Renal cortex interstitium (tissue), 11 donors: ENCODE measurements around the gene RPL27A. TPM values are rescaled to one million over a fixed set of nuclear protein-coding genes. Genes with fewer than 3 reads are reported as not detected.

Source experiments
- DNase-seq, 11 donors: peaks; one replicate each; pipeline ENCODE4 v3.0.0-alpha.2; 2013; ENCODE audit warnings: low read depth in 9 of 11, low spot score in 4 of 11; ENCODE audit errors: extremely low read depth in 1 of 11
- polyA plus RNA-seq, 3 donors: library from polyadenylated mRNA; unstranded; fragments of 120-200 nt; gene quantifications; one replicate each; pipeline ENCODE4 v1.2.1, GENCODE V29; 2013; ENCODE audit not compliant: insufficient read length in 3 of 3

RPL27A gene
- polyA plus RNA-seq, 3 donors = 1,904 to 2,290 (median 1,997) TPM

DNA sequence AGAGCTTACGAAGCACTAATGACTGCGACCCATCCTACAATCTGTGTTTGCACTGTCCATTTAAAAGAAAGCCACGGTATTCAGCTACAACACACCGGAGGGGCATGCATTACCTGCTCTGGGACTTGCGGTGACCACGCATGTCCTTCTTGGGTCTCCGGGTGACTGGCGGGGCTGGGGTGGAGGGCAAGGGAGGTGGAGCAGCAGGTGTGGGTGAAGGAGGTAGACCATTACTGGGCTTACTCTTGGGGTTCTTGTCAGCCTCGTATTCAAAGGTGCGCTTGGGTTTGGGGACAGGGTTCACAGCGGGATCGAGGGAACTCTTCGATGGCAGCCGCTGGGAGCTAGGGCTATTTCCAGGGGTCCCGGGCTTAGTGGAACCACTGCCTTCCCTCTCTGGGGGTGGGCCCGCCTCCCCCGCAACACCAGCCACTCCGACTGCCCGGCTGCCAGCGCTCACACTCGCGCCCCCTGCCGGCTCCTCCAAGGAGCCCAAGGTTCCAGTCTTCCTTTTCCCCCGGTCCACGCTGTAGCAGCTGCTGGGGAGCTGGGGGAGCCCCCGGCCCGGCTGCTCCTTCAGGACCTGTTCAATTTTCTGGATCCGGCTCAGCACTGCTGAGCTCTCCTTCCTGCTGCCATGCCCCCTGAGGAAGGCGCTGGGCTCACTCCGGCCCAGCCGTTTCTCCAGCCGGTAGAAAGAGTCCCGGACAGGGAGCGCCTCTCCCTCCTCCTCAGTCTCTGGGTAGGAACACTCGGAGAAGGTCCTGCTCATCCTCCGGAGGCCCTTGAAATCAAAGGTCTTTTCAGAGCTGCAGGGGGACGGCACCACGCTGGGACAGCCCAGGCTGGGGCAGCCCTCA is 47.5 kb downstream of the RPL27A start:
- no peak for DNase-seq

DNA sequence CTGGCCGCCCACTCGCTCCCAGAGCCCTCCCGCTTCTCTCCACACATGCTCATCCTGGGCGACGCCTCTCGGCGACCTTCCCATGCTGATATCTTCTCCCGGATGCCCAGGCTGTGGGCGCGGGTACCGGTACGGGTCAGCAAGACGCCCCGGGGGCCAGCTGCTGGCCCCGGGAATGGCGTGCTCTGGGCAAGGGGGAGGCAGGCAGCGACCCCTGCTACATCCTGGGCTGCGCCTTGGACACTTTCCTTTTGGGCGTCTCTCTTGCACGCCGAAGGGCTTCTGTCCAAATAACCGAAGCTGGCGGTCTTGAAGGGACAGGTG is 48.1 kb downstream of the RPL27A start:
- DNase-seq = no peak

DNA sequence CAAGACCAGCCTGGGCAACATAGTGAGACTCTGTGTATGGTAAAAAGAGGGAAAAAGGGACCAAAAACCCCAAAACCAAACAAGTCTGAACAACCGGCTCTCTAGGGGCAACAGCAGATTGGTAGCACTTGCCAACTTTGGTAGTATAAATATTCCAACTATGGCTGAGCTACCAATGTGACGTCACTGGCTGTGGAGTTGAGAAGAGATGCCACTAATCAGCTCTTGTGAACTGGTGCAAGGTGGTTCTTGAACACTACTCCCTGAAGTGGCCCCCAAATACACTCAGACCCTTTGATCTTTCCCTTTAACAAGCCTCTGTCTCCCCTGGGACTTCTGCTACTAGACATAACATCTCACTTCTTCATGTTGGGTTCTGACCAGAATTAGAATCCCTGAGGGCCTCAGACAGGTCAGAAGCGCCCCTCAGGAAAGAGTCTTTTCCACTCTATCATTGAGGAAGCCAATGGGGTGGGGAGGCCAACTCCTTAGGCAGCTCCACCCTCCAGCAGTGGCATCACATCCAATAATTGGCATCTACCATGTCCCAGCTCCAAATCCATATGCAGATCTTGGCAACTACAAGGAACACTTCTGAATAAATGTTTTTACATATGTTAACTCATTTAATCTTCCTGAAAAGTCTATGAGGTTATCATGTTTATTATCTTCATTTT is 49.2 kb downstream of the RPL27A start:
- no peak for DNase-seq

DNA sequence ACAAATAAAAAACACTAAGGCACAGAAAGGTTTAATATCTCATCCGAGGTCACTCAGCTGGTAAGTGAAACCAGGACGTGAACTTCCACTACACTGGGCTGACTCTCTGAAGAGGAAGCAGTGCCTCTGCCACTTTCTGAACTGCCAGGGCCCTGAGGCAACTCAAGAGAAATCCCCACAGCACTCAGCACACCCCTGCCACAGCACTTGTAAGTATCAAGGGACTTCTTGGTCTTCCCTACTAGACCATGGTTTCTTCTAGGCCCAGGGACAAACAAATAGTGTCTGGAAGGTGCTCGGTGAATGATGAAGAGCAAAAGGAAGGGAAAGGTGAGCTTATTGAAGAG is 49.7 kb downstream of the RPL27A start:
- no peak for DNase-seq

DNA sequence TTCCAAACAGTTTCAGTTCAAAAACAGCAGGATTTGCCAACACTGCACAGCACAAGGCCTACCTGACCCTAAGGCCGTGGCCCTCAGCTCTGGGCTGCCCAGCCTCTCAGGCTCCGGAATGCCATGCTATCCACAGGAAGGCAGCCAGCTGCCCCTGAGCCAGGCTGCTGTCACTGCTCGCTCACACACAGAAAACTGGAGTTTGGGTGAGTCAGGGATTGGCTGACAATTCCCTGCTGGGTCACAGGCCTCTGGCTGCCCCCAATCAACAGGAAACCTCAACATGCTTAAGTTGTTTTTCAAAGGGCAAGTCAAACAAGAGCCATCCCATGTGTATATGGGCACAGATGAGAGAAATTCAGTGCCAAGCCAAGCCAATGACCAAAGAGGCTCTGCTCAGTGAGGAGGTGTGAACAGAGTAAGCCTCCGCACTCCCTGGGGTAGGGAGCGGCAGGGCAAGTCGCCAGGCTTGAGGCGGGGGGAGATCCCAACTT is 50.2 kb downstream of the RPL27A start:
- no peak for DNase-seq

DNA sequence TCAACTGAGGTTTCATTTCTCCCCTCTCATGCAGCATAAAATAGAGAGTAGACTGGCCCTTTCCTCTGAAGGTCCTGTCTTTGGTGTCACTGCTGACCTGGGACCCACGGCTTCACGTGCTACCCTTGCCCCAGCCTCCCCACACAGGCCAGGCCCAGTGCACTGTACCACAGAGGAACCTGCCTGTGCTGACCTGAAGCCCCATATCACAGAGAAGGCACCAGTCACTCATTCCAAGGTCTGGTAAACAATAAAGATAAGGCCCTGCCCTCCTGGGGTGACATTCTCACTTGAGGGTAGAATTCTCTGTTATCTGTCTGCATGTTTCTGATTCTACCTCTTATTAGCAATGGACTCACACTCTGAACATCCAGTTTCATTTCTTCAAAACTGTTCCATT is 51.3 kb downstream of the RPL27A start:
- no peak for DNase-seq

DNA sequence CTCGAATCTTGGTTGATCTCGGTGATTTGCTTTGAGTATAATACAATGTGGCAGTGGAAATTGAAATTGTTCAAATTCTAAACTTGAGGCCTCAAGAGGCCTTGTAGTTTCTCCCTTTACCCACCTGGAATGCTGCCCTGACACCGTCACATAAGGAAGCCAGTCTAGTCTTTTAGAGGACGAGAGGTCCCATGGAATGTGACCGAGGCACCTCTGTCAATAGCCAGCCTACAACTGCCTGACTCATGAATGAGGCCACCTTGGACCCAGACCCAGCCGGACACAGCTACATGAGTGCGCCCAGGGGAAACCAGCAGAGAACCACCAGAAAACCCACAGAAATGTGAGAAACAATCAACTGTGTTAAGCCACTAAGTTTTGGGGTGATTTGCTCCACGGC is 52.5 kb downstream of the RPL27A start:
- no peak for DNase-seq

DNA sequence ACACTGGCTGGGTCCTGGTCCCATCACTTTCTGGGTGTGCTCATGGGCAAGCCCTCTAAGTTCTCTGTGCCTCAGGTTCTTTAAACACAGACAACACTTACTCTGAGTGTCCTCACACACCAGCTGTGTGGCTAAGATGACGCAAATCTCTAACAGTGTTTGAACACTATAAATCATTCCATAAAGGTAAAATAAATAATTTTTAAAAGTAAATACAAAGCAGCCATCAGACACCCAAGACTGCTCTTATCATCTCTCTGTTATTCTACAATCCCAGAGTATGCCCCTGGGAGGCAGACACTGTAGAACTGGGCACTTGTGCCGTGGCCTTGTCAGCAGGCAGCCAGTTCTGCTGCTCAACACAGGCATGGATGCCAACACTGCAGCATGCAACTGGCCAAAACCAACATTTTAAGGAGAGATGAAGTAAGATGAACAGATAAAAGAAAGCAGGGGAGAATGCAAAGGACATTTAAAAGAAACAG is 56.8 kb downstream of the RPL27A start:
- no peak for DNase-seq

Other genes with a start within 250 kb of the RPL27A start
- 10 to 100 TPM; 25.3 to 37.1 (median 31.8) TPM for gene STK33, start 88.6 kb upstream of the RPL27A start, polyA plus RNA-seq
- 1 to 10 TPM; 5.3 to 9.4 (median 8.8) TPM for gene TRIM66, start 127 bp upstream of the RPL27A start, polyA plus RNA-seq
- gene AKIP1, start 228.4 kb downstream of the RPL27A start, polyA plus RNA-seq = 10 to 100 TPM; 16.9 to 22.3 (median 19.6) TPM